GM21737 (cell line): ENCODE results near the gene TIRAP.

Experiments used
- ATAC-seq: cut with Tn5 transposase; IDR thresholded peaks from one replicate; pipeline ENCODE4 v1.9.1; 2021; ENCODE audit warnings: mild to moderate bottlenecking, moderate library complexity; ENCODE audit not compliant: unreplicated experiment

TIRAP gene

DNA sequence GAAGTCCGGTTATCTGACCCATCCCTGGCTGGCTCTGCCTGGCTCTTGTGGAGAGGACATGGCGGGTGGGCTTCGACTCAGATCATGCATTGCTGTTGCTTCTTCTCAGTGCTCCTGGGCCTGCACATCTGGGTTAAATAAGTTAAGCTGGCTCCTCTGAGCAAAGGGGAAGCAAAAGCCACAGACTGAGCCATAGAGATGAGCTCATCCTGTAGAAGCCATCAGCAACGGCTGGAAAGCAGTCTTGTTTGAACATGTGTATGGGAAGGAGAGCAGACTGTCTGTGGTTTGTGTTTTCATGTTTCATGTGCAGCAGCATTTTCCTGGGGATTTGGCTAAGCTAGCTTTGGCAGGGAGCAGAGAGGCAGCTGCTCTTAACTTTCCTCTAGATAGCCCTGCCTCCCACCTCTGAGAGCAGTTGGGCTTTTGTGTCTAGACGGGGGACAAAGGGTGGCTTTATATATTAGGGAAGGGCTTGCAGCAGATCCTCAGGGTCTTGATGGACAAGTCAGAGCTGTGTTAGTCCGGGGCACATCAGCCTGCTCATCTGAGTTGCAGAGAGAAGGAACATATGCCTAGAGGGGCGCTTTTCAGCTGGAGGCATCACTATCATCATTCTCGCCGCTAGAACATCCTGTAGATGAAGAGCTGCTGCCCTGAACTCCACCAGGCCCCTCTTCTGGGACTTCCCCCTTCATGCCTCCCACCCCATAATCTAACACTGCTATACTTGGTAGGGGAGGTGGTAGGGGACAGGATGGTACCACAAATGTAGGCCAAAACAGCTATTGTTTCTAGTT lies 35.9 kb downstream of the TIRAP start:
- peak; percentile 82 for ATAC-seq

DNA sequence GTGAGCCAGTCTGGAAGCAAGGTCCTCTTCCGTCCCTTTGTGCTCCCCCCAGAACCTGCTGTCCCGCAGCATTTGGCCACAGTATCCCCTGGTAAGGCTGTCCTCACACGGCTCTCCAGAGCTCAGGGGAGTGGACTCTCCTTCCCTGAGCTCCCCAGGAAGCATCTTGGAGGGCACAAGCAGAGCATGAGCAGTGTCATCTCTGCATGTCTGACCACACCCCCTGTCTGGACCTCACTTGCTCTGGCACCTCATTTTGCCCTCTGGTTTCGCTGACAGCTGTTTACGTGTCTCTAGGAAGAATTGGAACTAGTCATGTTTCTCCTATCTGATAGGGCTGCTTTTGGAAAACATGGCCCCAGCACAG lies 36.5 kb downstream of the TIRAP start:
- ATAC-seq = no peak

DNA sequence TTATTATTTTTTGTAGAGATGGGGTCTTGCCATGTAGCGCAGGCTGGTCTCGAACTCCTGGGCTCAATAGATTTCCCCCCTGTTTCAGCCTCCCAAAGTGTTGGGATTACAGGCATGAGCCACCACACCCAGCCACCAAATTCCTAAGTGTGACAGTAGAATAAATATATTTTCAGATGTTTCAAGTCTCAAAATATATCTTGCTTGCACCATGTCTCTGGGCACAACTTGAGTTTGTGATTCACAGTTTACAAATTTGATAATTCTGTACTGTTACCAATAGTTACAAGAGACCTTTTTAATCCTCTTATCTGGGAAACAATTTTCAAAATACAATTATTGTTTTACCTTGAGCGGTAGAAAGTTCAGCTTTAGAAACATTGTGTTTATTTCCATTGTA lies 40.1 kb downstream of the TIRAP start:
- no peak for ATAC-seq

DNA sequence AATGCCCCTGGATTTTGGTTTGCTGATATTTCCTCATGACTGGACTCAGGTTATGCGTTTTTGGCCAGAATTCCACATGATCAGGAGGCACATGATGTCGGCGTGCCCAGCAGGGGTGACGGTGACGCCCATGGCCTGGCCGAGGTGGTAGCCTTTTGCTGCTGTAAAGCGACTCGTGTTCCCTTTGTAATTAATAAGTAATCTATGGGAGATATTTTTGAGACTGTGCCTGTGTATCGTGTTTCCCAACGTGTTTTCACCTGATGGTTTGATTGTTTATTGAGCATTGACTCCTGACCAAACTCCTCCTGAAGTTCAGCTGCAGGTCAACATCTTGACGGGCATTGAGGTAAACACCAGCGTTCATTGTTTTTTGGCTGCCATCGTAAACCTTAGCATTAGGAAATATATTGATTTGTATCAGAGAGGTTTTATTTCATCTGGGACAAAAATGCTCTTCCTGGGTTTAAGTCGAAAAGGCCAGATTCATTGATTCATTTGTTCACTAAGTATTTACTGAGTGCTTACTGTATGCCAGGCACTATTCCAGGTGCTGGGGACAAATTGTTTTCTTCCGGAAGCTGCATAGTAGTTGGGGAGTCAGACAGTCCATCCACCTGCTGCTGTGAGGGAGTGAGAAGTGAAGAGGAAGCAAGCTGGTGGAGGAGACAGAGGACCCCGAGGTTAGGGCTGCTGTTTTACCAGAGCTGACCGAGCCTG lies 44.5 kb downstream of the TIRAP start:
- no peak for ATAC-seq

DNA sequence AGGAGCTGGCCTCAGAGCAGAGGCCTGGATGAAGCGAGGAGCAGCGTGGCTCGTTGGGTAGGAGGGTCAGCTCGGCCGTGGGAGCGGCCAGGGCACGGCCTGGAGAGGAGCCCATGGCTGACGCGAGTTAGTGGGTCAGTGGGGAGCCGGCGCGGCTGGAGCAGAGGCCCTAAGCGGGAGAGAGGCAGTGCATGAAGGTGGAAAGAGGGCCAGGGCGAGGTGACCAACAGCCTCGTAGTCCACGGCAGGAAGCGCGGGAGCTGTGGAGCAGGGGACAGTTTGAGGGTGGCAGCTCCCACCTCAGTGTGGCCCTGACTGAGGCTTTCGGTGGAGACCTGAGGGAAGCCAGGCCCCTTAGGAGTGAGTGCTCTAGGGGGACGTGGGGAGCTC lies 45.1 kb downstream of the TIRAP start:
- no peak for ATAC-seq

DNA sequence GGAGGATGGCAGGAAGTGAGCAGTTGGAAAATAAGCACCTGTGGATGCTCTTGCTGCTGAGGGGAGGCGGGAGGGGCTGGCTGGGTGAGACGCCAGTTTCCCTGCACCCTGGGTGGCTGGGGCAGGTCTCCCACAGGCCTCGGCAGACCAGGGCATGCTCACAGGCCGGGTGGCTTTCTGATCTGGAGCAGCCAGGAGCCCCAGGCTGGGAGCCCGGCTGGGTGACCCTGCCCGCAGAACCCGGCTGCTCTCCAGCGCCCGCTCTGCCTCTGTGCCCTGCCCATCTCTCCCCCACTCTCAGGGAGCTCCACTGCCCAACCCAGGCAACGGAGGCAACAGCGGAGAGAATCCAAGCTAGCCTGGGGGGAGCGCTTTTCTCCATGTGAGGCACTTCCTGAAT lies 45.6 kb downstream of the TIRAP start:
- ATAC-seq = no peak

DNA sequence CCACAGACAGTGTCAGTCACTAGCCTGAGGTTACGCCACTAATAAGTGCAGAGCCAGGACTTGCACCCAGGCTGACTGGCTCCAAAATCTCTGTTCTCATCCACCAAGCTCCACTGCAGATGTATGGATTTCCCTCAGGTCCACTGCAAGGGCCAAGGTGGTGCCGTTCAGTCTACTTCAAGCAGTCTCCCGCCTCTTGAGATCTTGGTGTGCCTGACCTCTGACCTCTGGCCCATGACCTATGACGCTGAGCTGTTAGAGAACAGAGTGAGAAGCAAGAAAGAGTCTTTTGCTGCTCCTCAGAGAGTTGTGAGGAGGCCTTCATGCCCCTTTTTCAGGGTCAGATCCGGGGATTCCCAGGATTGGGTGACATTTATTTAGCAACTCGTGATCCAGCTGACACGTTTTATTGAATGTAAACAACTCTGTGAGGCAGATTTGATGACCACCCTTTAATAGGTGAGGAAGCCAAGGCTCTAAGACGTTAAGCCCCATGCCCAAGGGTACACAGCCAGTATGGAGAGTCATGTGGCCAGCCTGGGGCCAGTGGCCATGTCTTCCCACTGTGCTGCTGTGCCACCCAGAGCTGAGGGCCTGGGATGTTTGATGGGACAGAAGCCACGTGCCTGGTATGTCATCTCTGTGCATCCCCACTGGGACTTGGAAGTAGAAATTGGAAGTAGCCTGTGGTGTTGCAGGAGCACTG lies 46.2 kb downstream of the TIRAP start:
- ATAC-seq = no peak

DNA sequence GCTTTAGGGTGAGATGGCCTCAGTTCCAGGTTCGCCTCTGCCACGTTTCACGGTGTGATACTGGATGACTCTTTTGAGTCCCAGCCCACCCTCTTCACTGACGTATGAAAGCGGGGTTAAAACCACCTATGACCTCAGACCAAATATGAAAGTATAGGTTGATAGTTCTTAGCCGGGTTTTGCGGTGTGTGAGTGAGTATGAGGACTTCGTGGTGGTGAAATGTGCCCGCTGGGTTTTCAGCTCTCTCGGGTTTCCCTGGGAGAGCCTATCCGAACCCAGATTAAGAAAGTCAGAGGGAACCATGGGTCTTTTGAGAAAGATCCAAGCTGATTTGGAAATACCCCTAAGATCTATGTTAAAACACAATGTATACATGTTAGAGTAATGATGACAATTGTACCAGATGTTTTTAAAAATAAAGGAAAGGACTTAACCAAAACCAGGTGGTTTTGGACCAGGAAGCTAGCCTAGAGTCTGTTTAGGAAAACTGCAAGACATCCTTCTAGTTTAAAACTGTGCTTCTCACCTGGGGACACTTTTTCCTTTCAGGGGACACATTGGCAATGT lies 46.8 kb downstream of the TIRAP start:
- no peak for ATAC-seq

DNA sequence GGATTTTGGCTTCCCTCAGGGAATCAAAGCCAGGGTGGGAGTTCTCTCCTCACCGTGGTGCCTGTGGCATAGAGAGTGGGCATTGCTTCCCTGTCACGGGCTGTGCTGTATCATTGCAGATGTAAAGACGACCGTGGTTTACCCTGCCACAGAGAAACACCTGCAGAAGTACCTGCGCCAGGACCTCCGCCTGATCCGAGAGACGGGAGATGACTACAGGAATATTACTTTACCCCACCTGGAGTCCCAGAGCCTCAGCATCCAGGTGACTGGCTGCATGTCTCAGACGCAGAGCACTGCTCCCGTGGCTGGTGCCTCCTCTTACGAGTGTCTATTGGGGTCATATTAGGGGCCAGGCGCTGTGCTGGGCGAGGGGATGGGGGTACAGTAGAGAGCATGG lies 48.4 kb downstream of the TIRAP start:
- ATAC-seq = no peak

DNA sequence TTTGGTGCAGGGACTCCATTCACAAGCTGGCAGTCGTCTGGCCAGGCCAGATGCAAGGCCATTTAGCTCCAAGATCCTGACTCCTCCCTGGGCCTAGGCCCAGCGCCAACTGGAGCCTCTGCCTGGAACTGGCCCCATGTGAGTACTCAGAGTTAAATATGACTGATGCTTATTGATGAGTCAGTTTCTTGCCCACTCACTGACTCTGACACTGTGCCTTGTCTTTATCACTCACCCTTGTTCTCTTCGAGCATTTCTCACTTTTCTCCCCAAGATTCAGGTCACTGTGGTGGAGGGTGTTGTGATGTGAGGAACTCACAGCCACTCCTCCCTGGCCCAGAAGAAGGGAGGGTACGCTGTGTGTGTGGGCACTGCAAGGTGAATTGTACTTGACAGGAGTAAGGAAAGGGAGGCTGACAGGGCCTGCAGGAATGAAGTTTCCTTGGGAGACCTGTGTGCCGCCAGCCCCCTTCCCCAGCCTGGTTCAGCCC lies 49.4 kb downstream of the TIRAP start:
- ATAC-seq = no peak

DNA sequence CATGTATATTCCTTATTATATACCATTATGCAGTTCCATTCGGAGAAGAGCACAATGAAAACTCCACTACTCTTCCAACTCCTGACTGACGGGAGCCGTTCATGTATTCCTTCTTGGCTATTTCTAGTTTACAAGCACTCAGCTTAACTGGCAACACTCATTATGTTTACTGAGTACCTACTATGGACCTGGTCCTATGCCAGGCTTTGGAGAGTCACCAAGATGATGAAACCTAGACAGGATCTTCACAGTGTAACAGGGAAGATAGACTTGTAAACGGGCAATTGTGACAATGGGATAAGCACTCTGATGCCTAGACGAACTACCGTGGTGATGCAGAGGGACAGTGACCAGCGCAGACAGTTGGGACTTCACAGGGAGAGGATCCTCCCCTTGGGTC lies 50.2 kb downstream of the TIRAP start:
- no peak for ATAC-seq

DNA sequence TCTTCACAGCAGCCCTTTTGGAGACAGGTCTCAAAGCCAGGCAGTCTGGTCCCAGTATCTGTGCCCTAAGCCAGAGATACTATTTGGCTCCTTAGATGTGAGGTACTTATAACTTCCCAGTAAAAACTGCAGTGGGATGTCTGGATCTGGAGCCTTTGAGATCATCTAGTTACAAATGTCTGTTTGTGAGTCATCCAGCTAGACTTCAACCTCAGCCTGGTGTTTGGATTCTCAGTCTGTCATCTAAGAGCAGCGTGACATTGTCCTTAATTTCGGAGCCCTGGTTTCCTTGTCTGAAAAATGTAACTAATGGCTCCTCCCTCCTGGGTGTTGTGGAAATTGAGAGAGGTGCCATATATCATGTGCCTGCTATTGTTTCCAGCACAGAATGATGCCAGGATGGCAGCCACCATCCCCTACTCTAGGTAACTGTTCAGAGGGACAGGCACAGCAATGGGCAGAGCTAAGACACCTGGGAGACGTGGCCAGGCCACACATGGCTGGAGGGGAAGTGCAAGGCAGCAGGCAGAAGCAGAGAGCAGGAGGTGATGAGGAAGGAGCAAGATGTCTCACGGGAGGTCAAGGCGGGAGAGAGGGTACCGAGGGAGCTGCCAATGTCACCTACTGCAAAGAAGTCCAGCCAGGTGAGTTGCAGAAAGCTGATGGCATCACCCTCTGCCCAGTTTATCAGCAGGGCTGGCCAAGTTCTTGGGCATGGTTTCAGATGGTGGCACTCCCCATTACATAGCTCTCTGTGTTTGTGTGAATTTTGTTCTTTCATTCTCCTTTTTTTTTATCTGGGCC lies 52.0 kb downstream of the TIRAP start:
- no peak for ATAC-seq

DNA sequence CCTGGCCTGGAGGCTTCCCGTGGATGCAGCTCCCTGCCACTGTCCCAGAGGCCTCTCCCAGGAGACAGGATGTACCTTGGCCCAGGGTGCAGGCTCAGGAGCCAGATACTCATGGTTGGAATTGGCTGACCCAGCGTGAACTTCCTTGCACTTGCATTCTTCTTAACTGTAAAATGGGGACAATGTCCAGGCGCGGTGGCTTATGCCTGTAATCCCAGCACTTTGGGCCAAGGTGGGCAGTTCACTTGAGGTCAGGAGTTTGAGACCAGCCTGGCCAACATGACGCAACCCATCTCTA lies 52.5 kb downstream of the TIRAP start:
- ATAC-seq = no peak

DNA sequence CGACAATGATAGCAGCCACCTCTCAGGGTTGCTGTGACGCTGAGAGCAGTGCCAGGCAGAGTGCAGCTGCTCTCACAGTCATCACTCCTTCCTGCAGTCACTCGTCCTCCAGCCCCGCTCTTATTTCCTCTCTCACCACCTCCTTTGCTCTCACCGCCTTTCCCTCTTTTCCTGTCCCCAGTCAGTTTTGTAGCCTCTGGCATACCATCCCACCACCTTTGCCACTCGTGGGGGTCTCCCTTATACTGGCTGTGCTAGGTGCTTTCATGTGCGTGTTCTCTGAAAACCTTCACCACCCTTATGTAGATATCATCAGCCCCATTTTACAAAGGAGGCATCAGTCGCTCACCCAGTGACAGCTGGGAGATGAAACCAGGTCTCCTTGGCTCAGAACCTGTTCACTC lies 53.2 kb downstream of the TIRAP start:
- no peak for ATAC-seq

DNA sequence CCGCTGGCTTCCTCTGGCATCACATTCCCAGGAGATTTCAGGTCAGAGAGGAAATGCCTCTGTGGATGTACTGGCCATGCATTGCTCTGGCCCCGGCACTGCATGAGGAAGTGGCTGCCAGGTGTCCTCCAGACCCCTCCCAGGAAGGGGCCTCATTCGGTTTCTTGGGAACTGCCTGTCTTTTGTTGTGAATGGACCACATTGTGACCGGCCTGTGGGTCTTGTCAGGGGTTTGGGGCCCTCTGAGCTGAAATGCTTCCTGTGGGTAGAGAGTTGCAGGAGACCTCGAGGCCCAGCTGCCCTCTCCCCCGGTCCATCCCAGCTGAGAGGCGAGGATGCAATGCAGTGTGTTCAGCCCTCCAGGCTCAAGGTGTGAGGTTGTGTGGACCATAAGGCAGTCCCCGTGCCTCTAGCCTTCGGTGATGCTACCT lies 53.8 kb downstream of the TIRAP start:
- no peak for ATAC-seq

DNA sequence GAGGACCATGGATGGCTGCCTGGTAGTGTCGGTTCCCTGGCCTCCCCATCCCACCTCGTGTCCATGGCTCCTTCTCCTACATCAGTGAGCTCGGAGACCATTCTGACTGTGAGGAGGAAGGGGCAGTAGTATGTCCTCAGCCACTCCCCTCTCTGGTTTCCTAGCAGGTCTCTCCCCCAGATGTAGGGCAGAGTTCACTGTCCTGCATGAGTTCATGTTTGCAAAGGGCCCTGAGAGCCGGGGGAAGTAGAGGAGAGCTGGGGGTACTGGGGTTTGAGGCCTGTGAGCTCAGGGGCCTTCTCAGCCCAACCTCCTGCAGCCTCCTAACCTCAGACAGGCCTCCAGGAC lies 54.2 kb downstream of the TIRAP start:
- ATAC-seq = no peak

DNA sequence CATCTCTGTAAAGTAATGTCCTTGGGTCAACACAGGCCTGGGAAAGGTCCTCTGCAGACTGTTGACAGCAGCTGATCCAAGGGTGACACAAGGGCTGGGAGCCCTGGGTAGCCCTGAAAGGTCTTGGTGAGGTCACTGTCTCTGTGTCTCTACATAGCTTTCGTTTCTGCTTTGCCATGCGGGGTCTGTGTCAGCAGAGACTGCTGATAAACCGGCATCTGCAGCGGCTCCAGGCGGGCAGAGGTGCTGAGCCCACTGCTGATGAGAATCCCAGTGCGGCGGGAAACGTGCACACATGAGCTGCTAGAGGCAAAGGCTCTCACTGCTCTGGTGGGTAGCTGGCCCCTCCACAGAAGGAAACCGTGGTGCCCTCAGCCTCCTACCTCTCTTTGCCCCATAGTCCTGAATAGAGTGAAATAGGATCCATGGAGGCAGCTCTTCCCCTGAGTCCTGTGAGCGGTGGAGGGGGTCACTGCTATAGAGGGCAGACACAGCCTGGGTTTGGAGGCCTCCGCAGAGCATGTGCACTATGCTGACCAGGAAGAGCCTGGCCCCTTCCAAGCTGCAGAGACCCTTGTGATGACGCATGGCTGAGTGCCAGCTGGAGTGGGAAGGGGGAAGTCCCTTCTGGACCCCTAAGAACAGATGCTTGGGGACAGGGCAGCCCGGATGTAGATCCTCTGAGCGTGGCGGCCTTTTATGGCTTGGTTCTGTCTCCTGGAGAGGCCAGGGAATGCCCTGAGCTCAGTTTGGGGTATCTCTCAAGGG lies 54.8 kb downstream of the TIRAP start:
- ATAC-seq = no peak

DNA sequence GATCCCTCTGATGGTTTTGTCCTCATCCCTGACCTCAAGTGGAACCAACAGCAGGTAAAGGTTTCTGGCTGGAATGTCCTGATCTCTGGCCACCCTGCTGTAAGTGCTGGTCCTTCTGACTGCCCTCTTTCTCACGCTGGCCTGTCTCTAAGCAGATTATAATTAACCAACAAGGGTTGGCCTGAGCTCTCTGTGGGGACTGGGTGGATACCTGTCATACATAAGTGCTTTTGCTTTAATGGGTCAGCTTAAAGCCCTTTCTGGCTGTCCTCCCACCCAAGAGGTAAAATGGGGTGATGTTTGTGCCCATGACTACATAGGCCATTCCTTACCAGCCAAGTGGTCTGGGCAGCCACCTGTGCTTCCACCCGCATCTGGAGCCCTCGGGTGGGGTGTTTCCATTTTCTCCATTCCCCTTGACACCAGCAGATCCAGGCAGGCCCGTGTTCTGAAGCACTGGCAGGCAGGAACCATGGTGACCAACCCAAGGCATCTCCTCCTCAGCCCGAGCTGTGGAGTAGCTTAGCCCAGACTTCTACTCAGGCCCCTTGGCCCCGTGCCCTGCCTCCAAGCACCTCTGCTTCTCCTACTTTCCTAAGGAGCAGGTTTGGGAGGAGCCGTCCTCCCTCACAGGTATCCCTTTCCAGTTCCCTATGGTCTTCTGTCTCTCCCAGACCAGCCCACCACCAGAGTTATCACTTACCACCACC lies 55.6 kb downstream of the TIRAP start:
- ATAC-seq = no peak

DNA sequence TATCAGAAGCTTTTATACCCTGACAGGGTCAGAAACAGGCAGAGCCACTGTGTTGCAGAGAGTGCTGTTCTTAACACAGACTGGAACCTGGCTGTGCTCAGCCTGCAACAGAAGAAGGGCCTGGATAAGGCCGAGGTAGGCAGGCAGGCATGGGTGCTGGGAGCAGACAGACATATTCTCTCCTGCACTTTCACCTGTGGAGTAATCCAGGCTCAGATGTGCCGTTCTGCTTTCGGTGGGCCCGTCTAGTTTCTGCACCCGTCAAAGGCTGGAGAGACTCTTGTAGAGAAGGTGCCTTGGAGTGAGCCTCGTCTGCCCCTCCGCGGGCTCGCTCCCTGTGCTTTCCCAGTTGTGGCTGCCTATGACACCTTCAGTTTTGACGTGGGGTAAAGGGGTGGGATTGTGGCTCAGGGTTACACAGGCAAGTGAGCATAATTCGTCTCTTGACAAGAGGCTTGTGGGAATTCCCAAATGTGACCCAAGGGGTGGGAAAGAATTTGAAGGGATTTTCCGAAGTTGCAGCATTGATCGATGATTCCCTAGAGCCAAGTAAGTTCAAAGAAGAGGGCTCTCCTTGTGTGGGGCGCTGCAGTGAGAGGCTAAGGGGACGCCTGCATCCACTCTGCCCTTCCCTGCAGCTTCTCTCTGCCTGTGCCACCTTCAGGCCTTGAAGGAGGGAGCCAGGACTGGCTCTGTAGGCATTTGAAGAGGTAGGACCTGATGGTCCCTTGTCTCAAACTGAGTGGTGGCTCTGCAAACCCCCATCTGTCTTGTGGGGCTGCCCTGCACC lies 56.4 kb downstream of the TIRAP start:
- ATAC-seq = no peak
